PC-9 (cell line): ENCODE measurements around the gene PDE11A. TPM values are rescaled to one million over a fixed set of nuclear protein-coding genes. Genes with fewer than 3 reads are reported as not detected.

Experiments used
- BruUV-seq: library from RNA; stranded (reverse); fragments of 400-500 nt; replicated peaks from 2 replicates; lab custom pipeline; 2021; lab: Mats Ljungman, UMichigan
- CTCF ChIA-PET: fragments of 300-600 bp; sonication (Branson Sonifier 250); formaldehyde crosslinking; loops from one replicate; lab custom pipeline; 2022; ENCODE audit warnings: antibody characterized with exemption; lab: Charles Lee
- POLR2A ChIA-PET: fragments of 300-600 bp; sonication (Branson Sonifier 250); formaldehyde crosslinking; loops from one replicate; lab custom pipeline; 2022; ENCODE audit warnings: antibody characterized with exemption; ENCODE audit not compliant: unreplicated experiment; lab: Charles Lee
- DNase-seq, 2 experiments: peaks; one replicate each; pipeline versions ENCODE4 v3.0.0 to v3.0.0-alpha.2; 2015 to 2022; ENCODE audit warnings: mixed read lengths in 1 of 2
- H2AFZ ChIP-seq: fragments of 200-600 bp; sonication (generic); 2 replicates; pipeline ENCODE4 v1.8.1; 2017; ENCODE audit warnings: antibody characterized with exemption
- H3F3A ChIP-seq: fragments of 200-600 bp; sonication (generic); 2 replicates; pipeline ENCODE4 v1.8.1; 2017; ENCODE audit warnings: antibody characterized with exemption, mild to moderate bottlenecking, low read depth; ENCODE audit not compliant: insufficient read depth
- H3K27ac ChIP-seq: fragments of 200-600 bp; sonication (generic); 2 replicates; pipeline ENCODE4 v1.6.1; 2016; ENCODE audit warnings: mixed run types
- H3K27me3 ChIP-seq: fragments of 200-600 bp; sonication (generic); 2 replicates; pipeline ENCODE4 v1.6.1; 2016; ENCODE audit warnings: low read depth, mixed run types; ENCODE audit not compliant: insufficient read depth
- H3K36me3 ChIP-seq: fragments of 200-600 bp; sonication (generic); 2 replicates; pipeline ENCODE4 v1.6.1; 2016; ENCODE audit warnings: low read depth, mixed run types
- H3K4me1 ChIP-seq: fragments of 200-600 bp; sonication (generic); replicated peaks from 2 replicates; pipeline ENCODE4 v1.6.1; 2016; ENCODE audit warnings: mixed run types; ENCODE audit not compliant: insufficient read depth
- H3K4me2 ChIP-seq: fragments of 200-600 bp; sonication (generic); 2 replicates; pipeline ENCODE4 v1.6.1; 2017; ENCODE audit warnings: mixed run types
- H3K4me3 ChIP-seq: fragments of 200-600 bp; sonication (generic); 2 replicates; pipeline ENCODE4 v1.6.1; 2016; ENCODE audit warnings: mixed run types
- H3K79me2 ChIP-seq: fragments of 200-600 bp; sonication (generic); 2 replicates; pipeline ENCODE4 v1.6.1; 2017; ENCODE audit warnings: low read depth, mixed run types
- H3K9me2 ChIP-seq: fragments of 200-600 bp; sonication (generic); 2 replicates; pipeline ENCODE4 v1.8.1; 2017; ENCODE audit warnings: mild to moderate bottlenecking; ENCODE audit not compliant: insufficient read depth
- H3K9me3 ChIP-seq: fragments of 200-600 bp; sonication (generic); 2 replicates; pipeline ENCODE4 v1.8.1; 2016; ENCODE audit warnings: low read depth; ENCODE audit not compliant: insufficient read depth
- H4K20me1 ChIP-seq: fragments of 200-600 bp; sonication (generic); 2 replicates; pipeline ENCODE4 v1.8.1; 2017; ENCODE audit not compliant: insufficient read depth
- EZH2 ChIP-seq: fragments of 200-600 bp; sonication (generic); IDR thresholded peaks from 2 replicates; pipeline ENCODE4 v1.8.0; 2017; ENCODE audit warnings: antibody characterized with exemption, low read depth
- intact Hi-C: fragments of 100-400 bp; cut with micrococcal nuclease; formaldehyde crosslinking; loops from one replicate; pipeline ENCODE4 v1.10.0; 2022; ENCODE audit not compliant: unreplicated experiment
- total RNA-seq: library from RNA; stranded (reverse); gene quantifications from 2 replicates; pipeline ENCODE4 v1.2.3, GENCODE V29; 2021
- TF ChIP-seq, protein P1 (sequence below): fragments of 200-600 bp; sonication (generic); conservative IDR thresholded peaks from 2 replicates; pipeline ENCODE4 v1.6.1; 2017; ENCODE audit warnings: mixed run types, antibody characterized with exemption, mild to moderate bottlenecking, moderate library complexity

Gene PDE11A
- total RNA-seq, 1 experiment from 2014 or later = 1.4 TPM

DNA sequence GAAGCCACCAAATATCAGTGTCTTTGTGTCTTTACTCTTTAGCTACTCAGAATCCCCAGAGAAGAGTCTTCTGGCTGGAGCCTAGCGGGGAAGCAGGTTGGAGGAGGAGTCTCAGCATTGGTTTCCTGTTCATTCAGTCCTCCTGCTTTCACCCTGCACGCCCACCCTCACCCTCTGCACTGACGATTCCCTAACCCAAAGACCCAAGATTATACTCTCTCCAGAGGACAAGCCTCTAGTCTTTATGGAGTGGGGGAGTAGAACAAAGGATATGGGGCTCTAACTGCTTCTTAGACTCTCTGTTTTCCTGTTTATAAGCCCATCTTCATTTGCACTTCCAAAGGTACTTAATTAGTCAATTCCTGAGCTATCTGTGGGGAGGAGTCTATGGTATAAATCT, 341.2 kb downstream of the PDE11A start:
- H3K4me3 ChIP-seq = no peak overlapping the region
- no peak overlapping the region for H2AFZ ChIP-seq
- no peaks in the 10 kb centered on the region for H3K9me2 ChIP-seq
- no peak for DNase-seq
- H3K27ac ChIP-seq = no peak overlapping the region
- H3K4me2 ChIP-seq = no peak overlapping the region
- no peaks in the 10 kb centered on the region for H3K9me3 ChIP-seq
- POLR2A ChIA-PET = no interaction called here
- no peaks in the 10 kb centered on the region for H3F3A ChIP-seq
- TF ChIP-seq EZH2 = no peak
- TF ChIP-seq, protein P1, sequence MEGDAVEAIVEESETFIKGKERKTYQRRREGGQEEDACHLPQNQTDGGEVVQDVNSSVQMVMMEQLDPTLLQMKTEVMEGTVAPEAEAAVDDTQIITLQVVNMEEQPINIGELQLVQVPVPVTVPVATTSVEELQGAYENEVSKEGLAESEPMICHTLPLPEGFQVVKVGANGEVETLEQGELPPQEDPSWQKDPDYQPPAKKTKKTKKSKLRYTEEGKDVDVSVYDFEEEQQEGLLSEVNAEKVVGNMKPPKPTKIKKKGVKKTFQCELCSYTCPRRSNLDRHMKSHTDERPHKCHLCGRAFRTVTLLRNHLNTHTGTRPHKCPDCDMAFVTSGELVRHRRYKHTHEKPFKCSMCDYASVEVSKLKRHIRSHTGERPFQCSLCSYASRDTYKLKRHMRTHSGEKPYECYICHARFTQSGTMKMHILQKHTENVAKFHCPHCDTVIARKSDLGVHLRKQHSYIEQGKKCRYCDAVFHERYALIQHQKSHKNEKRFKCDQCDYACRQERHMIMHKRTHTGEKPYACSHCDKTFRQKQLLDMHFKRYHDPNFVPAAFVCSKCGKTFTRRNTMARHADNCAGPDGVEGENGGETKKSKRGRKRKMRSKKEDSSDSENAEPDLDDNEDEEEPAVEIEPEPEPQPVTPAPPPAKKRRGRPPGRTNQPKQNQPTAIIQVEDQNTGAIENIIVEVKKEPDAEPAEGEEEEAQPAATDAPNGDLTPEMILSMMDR = no peak
- H3K79me2 ChIP-seq = no peaks in the 10 kb centered on the region
- H3K4me1 ChIP-seq = no peaks in the 10 kb centered on the region
- CTCF ChIA-PET = no interaction called here
- no TSS peak for BruUV-seq
- intact Hi-C loops = no loop called here
- H3K36me3 ChIP-seq = no peaks in the 10 kb centered on the region
- H3K27me3 ChIP-seq = no peaks in the 10 kb centered on the region
- no peaks in the 10 kb centered on the region for H4K20me1 ChIP-seq

DNA sequence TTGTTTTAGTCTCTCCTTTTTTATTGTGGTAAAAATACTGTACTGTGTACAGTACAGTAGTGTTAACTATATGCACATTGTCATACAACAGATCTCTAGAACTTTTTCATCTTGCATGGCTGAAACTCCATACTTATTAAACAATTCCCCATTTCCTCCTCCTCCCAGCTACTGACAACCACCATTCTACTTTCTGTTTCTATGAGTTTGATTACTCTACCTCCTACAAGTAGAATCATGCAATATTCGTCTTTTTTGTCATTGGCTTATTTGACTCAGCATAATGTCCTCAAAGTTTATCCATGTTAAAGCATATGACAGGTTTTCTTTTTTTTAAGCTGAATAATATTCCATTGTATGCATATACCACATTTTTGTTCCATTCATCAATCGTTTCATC, 341.8 kb downstream of the PDE11A start:
- H2AFZ ChIP-seq = no peak overlapping the region
- no peaks in the 10 kb centered on the region for H3F3A ChIP-seq
- H3K27ac ChIP-seq = no peak overlapping the region
- no peaks in the 10 kb centered on the region for H3K9me2 ChIP-seq
- no peak overlapping the region for H3K4me3 ChIP-seq
- H3K4me2 ChIP-seq = no peak overlapping the region
- DNase-seq = no peak
- BruUV-seq = no TSS peak
- intact Hi-C loops = no loop called here
- no peak for TF ChIP-seq EZH2
- TF ChIP-seq, protein P1 = no peak
- no peaks in the 10 kb centered on the region for H3K9me3 ChIP-seq
- H3K27me3 ChIP-seq = no peaks in the 10 kb centered on the region
- H3K36me3 ChIP-seq = no peaks in the 10 kb centered on the region
- POLR2A ChIA-PET = no interaction called here
- CTCF ChIA-PET = no interaction called here
- H4K20me1 ChIP-seq = no peaks in the 10 kb centered on the region
- no peaks in the 10 kb centered on the region for H3K79me2 ChIP-seq
- no peaks in the 10 kb centered on the region for H3K4me1 ChIP-seq

DNA sequence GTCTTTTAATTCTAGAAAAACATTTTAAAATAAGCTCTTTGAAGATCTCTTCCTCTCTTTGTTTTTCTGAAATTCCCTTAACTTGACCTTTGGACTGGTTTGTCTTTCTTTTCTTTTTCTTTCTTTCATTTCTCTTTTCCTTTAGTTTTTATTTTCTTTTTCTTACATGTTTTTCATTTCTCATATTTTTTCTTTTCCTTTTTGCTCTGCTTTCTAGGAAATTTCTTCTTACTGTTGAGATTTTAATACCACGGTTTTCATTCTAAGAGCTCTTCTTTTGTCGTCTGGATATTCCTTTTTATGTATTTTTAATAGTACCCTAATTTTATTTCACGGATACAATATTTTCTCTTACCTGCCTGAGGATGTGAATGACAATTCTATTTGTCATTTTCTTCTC, 342.2 kb downstream of the PDE11A start:
- Histone ChIP-seq H3K4me3 (no peak overlapping the region), H3K27me3 (no peaks in the 10 kb centered on the region), H3K9me2 (no peaks in the 10 kb centered on the region), H3K4me1 (no peaks in the 10 kb centered on the region), H3K4me2 (no peak overlapping the region), H2AFZ (no peak overlapping the region), H3K9me3 (no peaks in the 10 kb centered on the region), H3F3A (no peaks in the 10 kb centered on the region), H3K36me3 (no peaks in the 10 kb centered on the region), H4K20me1 (no peaks in the 10 kb centered on the region), H3K27ac (no peak overlapping the region), H3K79me2 (no peaks in the 10 kb centered on the region)
- BruUV-seq = no TSS peak
- ChIA-PET CTCF (no interaction called here), POLR2A (no interaction called here)
- intact Hi-C loops = no loop called here
- no peak for TF ChIP-seq EZH2
- TF ChIP-seq, protein P1 = no peak
- no peak for DNase-seq
